HEK293 (cell line): ENCODE measurements around the gene PPP6R3.

Experiments used
- KLF16 ChIP-seq: fragments of 450-650 bp; formaldehyde crosslinking; IDR thresholded peaks from 2 replicates; pipeline ENCODE4 v1.5.1; 2017; ENCODE audit warnings: missing biosample characterization, missing genetic modification characterization
- KLF7 ChIP-seq: fragments of 450-650 bp; formaldehyde crosslinking; IDR thresholded peaks from 2 replicates; pipeline ENCODE4 v1.5.1; 2016; ENCODE audit warnings: missing biosample characterization, missing genetic modification characterization, borderline replicate concordance
- ZIC2 ChIP-seq: fragments of 450-650 bp; formaldehyde crosslinking; IDR thresholded peaks from 2 replicates; pipeline ENCODE4 v1.5.1; 2016; ENCODE audit warnings: missing biosample characterization, missing genetic modification characterization
- ZNF175 ChIP-seq: fragments of 450-650 bp; formaldehyde crosslinking; IDR thresholded peaks from 2 replicates; pipeline ENCODE4 v1.5.1; 2016; ENCODE audit warnings: missing biosample characterization, missing genetic modification characterization
- ZNF214 ChIP-seq: fragments of 450-650 bp; formaldehyde crosslinking; IDR thresholded peaks from 2 replicates; pipeline ENCODE4 v1.5.1; 2017; ENCODE audit warnings: missing biosample characterization, mild to moderate bottlenecking, missing genetic modification characterization, borderline replicate concordance
- ZNF488 ChIP-seq: fragments of 450-650 bp; formaldehyde crosslinking; IDR thresholded peaks from 2 replicates; pipeline ENCODE4 v1.5.1; 2016; ENCODE audit warnings: missing biosample characterization, missing genetic modification characterization
- ZNF544 ChIP-seq: fragments of 450-650 bp; formaldehyde crosslinking; IDR thresholded peaks from 2 replicates; pipeline ENCODE4 v1.5.0; 2017; ENCODE audit warnings: missing biosample characterization, missing genetic modification characterization
- ZNF701 ChIP-seq: fragments of 450-650 bp; formaldehyde crosslinking; IDR thresholded peaks from 2 replicates; pipeline ENCODE4 v1.5.1; 2016; ENCODE audit warnings: missing biosample characterization, missing genetic modification characterization

PPP6R3 gene

GRCh38 chr11:68664906-68665305 is 204.4 kb downstream of the PPP6R3 start (continued):
- TF ChIP-seq ZNF701 (no peak), ZNF175 (tag by site-specific recombination) (no peak), ZIC2 (tag by site-specific recombination) (no peak), ZNF214 (no peak), ZNF488 (no peak), KLF7 (tag by site-specific recombination) (no peak), ZNF544 (tag by site-specific recombination) (no peak), KLF16 (tag by site-specific recombination) (no peak)
